ENCODE measurements around the gene ESYT1. TPM values are rescaled to one million over a fixed set of nuclear protein-coding genes. Genes with fewer than 3 reads are reported as not detected.

ESYT1 gene
- total RNA-seq, 1 experiment from 2014 or later: 111 TPM

DNA sequence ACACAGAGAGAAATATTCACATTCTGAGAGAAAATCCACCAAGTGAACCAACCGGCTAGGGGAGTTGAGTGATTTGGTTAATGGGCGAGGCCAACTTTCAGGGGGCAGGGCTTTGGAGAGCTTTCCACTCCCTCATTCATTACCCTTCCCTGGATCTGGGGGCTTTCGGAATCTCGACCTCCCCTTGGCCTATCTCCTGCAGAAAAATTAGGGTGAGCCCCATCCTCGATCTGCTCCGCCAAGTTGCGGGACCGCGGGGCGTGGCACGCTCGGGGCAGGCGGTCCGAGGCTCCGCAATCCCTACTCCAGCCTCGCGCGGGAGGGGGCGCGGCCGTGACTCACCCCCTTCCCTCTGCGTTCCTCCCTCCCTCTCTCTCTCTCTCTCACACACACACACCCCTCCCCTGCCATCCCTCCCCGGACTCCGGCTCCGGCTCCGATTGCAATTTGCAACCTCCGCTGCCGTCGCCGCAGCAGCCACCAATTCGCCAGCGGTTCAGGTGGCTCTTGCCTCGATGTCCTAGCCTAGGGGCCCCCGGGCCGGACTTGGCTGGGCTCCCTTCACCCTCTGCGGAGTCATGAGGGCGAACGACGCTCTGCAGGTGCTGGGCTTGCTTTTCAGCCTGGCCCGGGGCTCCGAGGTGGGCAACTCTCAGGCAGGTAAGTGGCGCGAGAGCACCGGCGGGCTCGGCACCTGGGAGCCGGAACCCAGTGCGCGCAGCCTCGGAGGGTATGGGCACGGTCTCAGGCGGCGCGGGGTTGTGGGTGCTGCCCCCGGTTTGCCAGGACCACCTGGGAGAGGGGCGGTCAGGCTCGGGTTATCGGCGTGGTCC is 48.1 kb upstream of the ESYT1 start, which contains the start of gene ERBB3:
Gene ERBB3, plus strand, starts transcription at position 443 of the 833 bp plus-strand sequence. Its CDS starts 136 bp downstream, at position 579.
- Mint-ChIP-seq H3K4me3 (ENCODE audit: unreplicated experiment) (peak within 1 kb of the TSS; percentile 87), H3K9me3 (ENCODE audit: unreplicated experiment) (no peaks in the 10 kb centered on the region), H3K36me3 (ENCODE audit: insufficient read depth, unreplicated experiment) (no peaks in the 10 kb centered on the region), H3K27ac (ENCODE audit: low read depth, unreplicated experiment) (no peak within 1 kb of the TSS), H3K4me1 (ENCODE audit: insufficient read depth, unreplicated experiment) (no peaks in the 10 kb centered on the region), H3K27me3 (ENCODE audit: insufficient read depth, unreplicated experiment) (no peaks in the 10 kb centered on the region)
- TF ChIP-seq, protein P1, sequence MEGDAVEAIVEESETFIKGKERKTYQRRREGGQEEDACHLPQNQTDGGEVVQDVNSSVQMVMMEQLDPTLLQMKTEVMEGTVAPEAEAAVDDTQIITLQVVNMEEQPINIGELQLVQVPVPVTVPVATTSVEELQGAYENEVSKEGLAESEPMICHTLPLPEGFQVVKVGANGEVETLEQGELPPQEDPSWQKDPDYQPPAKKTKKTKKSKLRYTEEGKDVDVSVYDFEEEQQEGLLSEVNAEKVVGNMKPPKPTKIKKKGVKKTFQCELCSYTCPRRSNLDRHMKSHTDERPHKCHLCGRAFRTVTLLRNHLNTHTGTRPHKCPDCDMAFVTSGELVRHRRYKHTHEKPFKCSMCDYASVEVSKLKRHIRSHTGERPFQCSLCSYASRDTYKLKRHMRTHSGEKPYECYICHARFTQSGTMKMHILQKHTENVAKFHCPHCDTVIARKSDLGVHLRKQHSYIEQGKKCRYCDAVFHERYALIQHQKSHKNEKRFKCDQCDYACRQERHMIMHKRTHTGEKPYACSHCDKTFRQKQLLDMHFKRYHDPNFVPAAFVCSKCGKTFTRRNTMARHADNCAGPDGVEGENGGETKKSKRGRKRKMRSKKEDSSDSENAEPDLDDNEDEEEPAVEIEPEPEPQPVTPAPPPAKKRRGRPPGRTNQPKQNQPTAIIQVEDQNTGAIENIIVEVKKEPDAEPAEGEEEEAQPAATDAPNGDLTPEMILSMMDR (IDR thresholded peaks at IDR 0.05; ENCODE audit: unreplicated experiment): no peak
- POLR2A ChIA-PET: interaction anchor here (0.6 to 3.0 kb wide), 10 partner anchors 19 to 117 kb away, joined by 3 to 66 read pairs (median 6); partner anchors contain the start of genes ESYT1, PA2G4, RPL41 and SUOX
- peak; percentile 89 for DNase-seq (ENCODE audit: unreplicated experiment)
- intact Hi-C loops (cut with micrococcal nuclease): loop anchor here (1.0 to 2.0 kb wide), 4 partner anchors 23 to 83 kb away; partner anchors contain the start of genes RPL41 and SUOX
- CTCF ChIA-PET: interaction anchor here (0.6 to 2.5 kb wide), 20 partner anchors 12 to 260 kb away, joined by 3 to 12 read pairs (median 4); partner anchors contain the start of genes PA2G4, RPL41 and ZC3H10
- no TSS peak for BruUV-seq (replicated peaks)

DNA sequence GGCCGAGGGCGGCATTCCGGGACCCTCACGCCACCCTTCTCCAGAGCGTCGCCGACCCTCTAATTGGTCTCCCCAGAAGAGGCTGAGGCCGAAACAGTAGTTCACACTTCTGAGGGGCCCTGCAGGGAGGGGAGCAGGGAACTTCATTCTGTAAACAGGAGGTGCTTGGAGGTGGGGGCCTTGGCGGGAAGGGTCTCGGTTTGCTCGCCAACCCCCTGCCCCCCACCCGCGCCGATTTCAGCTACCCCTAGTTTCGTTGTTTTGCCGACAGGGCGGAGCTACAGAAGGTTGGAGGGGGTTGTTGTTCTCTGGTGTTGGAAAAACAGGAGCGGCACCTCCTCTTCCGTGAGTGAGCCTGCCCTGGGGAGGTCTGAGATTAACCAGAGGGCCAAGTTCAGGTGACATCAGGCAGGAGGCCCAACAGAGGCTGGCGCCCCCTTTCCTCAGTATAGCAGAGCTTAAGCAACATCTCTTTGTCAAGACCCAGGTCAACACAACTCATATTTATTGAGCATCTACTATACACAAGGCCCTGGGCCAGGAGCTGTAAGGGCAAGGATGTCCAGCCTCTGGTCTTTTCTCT is 47.4 kb upstream of the ESYT1 start:
- Mint-ChIP-seq H3K27ac (ENCODE audit: low read depth, unreplicated experiment) (no peak overlapping the region), H3K36me3 (ENCODE audit: insufficient read depth, unreplicated experiment) (no peaks in the 10 kb centered on the region), H3K27me3 (ENCODE audit: insufficient read depth, unreplicated experiment) (no peaks in the 10 kb centered on the region), H3K9me3 (ENCODE audit: unreplicated experiment) (no peaks in the 10 kb centered on the region), H3K4me3 (ENCODE audit: unreplicated experiment) (peak overlapping the region; percentile 87), H3K4me1 (ENCODE audit: insufficient read depth, unreplicated experiment) (no peaks in the 10 kb centered on the region)
- peak; percentile 30 for DNase-seq (ENCODE audit: unreplicated experiment)
- ChIA-PET CTCF (interaction anchor here (0.6 to 1.6 kb wide), 10 partner anchors 11 to 166 kb away, joined by 3 to 7 read pairs (median 4); partner anchors contain the start of genes RPL41 and ZC3H10), POLR2A (interaction anchor here (0.6 to 3.0 kb wide), 10 partner anchors 14 to 116 kb away, joined by 3 to 66 read pairs (median 4); partner anchors contain the start of genes ESYT1, PA2G4 and ZC3H10)
- intact Hi-C loops (cut with micrococcal nuclease): no loop called here
- BruUV-seq (replicated peaks): no TSS peak
- TF ChIP-seq, protein P1 (IDR thresholded peaks at IDR 0.05; ENCODE audit: unreplicated experiment): no peak

DNA sequence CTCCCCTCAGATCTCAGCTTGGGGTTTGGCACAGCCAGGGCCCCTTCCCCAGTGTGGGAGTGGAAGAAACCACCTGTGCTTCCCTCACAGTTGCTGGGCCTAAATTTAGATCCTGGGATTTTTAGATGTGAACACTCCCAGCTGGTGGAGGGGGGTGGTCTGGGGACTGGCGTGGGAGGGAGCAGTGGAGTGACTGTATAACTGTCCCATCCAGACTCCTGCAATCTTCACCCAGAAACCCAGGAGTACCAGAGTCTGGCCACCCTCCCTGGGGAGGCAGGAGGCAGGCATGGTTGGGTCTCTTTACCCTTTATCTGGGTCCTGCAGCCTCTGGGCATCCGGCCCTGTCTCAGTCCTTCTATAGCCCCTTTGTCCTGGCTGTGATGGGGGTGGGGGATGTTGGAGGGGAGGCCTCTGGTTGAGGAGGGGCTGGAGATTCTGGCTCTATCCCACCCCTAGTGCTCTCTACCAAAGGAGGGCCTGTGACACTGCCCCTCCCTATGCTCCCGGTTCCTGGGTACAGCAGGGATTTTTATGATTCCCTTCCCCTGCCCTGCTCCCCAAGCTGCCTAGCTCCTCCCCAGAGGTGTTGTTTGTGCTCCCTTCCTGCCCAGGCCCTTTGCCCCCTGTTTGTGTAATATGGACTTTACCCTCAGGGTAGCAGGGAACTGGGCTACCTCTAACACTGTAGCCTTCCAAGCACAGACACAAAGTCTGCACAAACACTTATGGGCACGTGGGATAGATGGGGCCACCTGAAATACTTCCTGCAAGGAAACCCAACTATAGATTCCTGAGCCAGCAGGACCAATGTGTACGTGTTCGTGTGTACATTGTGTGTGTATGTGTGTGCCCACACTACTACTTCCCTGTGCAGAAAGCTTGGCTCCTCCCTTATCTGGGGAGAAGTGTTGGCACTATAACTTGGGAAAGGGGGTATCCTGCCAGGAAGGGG is 46.4 kb upstream of the ESYT1 start:
- Mint-ChIP-seq H3K9me3 (ENCODE audit: unreplicated experiment) (no peaks in the 10 kb centered on the region), H3K27ac (ENCODE audit: low read depth, unreplicated experiment) (no peak overlapping the region), H3K4me1 (ENCODE audit: insufficient read depth, unreplicated experiment) (no peaks in the 10 kb centered on the region), H3K36me3 (ENCODE audit: insufficient read depth, unreplicated experiment) (no peaks in the 10 kb centered on the region), H3K4me3 (ENCODE audit: unreplicated experiment) (peak overlapping the region; percentile 87), H3K27me3 (ENCODE audit: insufficient read depth, unreplicated experiment) (no peaks in the 10 kb centered on the region)
- no TSS peak for BruUV-seq (replicated peaks)
- TF ChIP-seq, protein P1 (IDR thresholded peaks at IDR 0.05; ENCODE audit: unreplicated experiment): no peak
- DNase-seq (ENCODE audit: unreplicated experiment): no peak
- POLR2A ChIA-PET: interaction anchor here (0.9 to 3.0 kb wide), 9 partner anchors 13 to 109 kb away, joined by 3 to 66 read pairs (median 4); partner anchors contain the start of genes ESYT1, PA2G4 and ZC3H10
- CTCF ChIA-PET: interaction anchor here (0.8 to 1.6 kb wide), 4 partner anchors 10 to 36 kb away, joined by 3 to 7 read pairs (median 4); partner anchors contain the start of genes RPL41 and ZC3H10
- intact Hi-C loops (cut with micrococcal nuclease): no loop called here

Data from MCF 10A (cell line).